ENCODE measurements around the gene MAP7D1.
A peak's percentile ranks its signal among the peaks of the same experiment; 100 is the strongest.

Gene MAP7D1

GRCh38 chr1:36155408-36156328 is at the start of gene MAP7D1:
Gene MAP7D1, plus strand, starts transcription at chr1:36156160. Its CDS starts 258 bp downstream, at chr1:36156418.
- peak; percentile 76 for DNase-seq (ENCODE audit: low spot score)

GRCh38 chr1:36106269-36106668 is 49.7 kb upstream of the MAP7D1 start:
- no peak for DNase-seq (ENCODE audit: low spot score)

- no peak for DNase-seq (ENCODE audit: low spot score)
These were observed 48.6 kb upstream of the MAP7D1 start for GRCh38 chr1:36107394-36107793.

- DNase-seq (ENCODE audit: low spot score) = no peak
These were observed 47.6 kb upstream of the MAP7D1 start for GRCh38 chr1:36108314-36108713.

GRCh38 chr1:36109041-36109679 is 46.8 kb upstream of the MAP7D1 start:
- DNase-seq (ENCODE audit: low spot score) = peak; percentile 63

GRCh38 chr1:36111151-36111550 is 44.8 kb upstream of the MAP7D1 start:
- no peak for DNase-seq (ENCODE audit: low spot score)

GRCh38 chr1:36112823-36113222 is 43.1 kb upstream of the MAP7D1 start:
- no peak for DNase-seq (ENCODE audit: low spot score)

- DNase-seq (ENCODE audit: low spot score) = no peak
These were observed 41.6 kb upstream of the MAP7D1 start for GRCh38 chr1:36114371-36114770.

- no peak for DNase-seq (ENCODE audit: low spot score)
These were observed 40.7 kb upstream of the MAP7D1 start for GRCh38 chr1:36115200-36115669.

GRCh38 chr1:36115931-36116330 is 40.0 kb upstream of the MAP7D1 start:
- no peak for DNase-seq (ENCODE audit: low spot score)

- no peak for DNase-seq (ENCODE audit: low spot score)
These were observed 39.1 kb upstream of the MAP7D1 start for GRCh38 chr1:36116901-36117300.

- DNase-seq (ENCODE audit: low spot score) = no peak
These were observed 37.3 kb upstream of the MAP7D1 start for GRCh38 chr1:36118447-36119204.

GRCh38 chr1:36119456-36119855 is 36.5 kb upstream of the MAP7D1 start:
- no peak for DNase-seq (ENCODE audit: low spot score)

- DNase-seq (ENCODE audit: low spot score) = no peak
These were observed 33.6 kb upstream of the MAP7D1 start for GRCh38 chr1:36122062-36123030.

GRCh38 chr1:36123356-36123755 is 32.6 kb upstream of the MAP7D1 start:
- DNase-seq (ENCODE audit: low spot score) = no peak

- no peak for DNase-seq (ENCODE audit: low spot score)
These were observed 31.4 kb upstream of the MAP7D1 start for GRCh38 chr1:36124404-36125128.

GRCh38 chr1:36125129-36125991 is 30.6 kb upstream of the MAP7D1 start, which contains the start of gene COL8A2:
Gene COL8A2, minus strand, starts transcription at chr1:36125222. Its CDS starts 24,980 bp downstream, at chr1:36100242.
- no peak for DNase-seq (ENCODE audit: low spot score)

- no peak for DNase-seq (ENCODE audit: low spot score)
These were observed 29.8 kb upstream of the MAP7D1 start for GRCh38 chr1:36126005-36126716.

Data from SW480 (cell line).